NCI-H345 (cell line): ENCODE measurements around the gene MKRN2OS.
A peak's percentile ranks its signal among the peaks of the same experiment; 100 is the strongest.
"Not testable (repeated sequence)": the region's sequence is repeated elsewhere in the genome, so short reads cannot be mapped to it uniquely, and the experiment has no call there.

ENCODE experiments used
- DNase-seq: peaks from one replicate; lab custom pipeline; 2025; lab: John Stamatoyannopoulos, UW

Gene MKRN2OS

DNA sequence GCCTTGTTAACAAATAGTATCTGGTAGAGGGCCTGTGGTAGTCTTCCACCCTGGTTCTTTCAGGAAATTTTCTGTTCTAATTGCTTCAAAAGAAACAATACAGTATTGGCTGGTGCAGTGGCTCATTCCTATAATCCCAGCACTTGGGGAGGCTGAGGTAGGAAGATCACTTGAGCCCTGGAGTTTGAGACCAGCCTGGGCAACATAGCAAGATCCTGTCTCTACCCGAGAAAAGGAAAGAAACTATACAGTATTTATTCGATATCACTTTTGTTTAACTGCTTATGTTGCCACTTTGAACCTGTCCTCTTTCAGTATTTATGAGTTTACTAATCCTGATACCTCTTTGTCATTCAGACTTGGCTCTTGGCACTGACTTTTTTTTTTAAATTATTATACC, 16.1 kb upstream of the MKRN2OS start:
- DNase-seq: no peak

DNA sequence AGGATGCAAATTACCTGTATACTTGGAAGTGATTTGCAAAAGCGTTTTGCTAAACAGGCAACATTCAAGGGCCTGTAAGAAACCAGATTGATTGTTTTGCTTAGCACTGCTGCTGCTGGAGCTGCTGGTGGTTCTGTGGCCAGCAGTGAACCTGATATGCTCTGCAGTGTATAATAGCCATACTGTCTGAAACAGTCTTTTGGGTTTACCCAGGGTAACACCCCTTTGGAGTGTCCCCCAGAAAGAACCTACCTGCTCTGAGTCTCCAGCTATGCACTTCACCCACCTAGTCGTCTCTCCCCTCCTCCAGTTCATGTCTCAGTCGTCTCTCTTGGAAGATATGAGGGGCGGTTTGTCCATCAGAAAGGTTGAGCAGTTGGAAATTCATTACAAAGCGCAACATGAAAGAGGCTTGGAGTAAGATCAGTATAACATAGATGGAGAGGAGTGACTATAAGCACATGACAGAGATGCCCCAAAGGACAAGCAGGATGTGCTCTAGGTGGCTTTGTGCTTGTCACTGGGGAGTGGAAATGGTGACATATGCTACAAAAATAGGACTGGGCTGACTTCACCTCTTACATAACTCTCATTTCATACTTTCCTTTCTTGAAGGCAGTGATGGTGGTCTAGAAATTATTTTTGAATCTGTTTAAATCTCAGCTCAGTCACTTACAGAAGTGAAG, 15.3 kb upstream of the MKRN2OS start:
- no peak for DNase-seq

DNA sequence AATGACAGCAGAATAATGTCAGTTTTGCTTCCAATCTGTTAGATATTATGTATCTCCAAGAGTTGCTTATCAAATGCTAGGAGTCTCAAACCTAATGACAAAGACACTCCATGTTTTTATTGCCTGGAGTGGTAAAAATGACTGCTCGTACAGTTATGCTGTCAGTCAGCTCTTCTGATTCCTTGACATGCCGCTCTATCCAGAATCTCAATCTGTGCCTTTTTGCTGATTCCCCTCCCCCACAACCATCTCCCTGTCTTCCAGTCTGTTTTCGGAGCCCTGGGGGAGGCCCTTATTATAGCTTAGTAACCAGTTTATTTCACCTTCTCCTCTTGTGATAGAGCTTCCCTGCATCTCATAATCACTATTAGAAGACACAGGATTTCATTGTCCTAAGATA, 14.2 kb upstream of the MKRN2OS start:
- no peak for DNase-seq

DNA sequence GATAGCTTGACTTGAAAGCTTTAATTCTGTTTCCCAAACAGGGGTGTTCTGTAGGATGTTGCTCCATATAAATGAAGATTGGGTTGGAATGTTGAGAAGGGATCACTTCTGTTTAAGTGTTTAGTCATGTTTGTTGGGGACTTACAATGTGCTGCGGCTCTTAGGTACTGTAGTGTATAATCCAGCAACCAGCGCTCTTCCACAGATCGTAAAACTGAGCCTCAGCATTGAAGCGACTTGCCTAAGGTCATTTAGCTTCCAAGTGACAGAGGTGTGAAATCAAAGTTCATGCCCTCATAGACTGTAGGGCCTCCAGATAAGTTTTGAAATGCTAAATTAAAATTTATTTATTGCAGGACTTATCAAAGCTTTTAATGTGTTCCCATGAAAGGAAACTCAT, 13.4 kb upstream of the MKRN2OS start:
- DNase-seq: no peak

DNA sequence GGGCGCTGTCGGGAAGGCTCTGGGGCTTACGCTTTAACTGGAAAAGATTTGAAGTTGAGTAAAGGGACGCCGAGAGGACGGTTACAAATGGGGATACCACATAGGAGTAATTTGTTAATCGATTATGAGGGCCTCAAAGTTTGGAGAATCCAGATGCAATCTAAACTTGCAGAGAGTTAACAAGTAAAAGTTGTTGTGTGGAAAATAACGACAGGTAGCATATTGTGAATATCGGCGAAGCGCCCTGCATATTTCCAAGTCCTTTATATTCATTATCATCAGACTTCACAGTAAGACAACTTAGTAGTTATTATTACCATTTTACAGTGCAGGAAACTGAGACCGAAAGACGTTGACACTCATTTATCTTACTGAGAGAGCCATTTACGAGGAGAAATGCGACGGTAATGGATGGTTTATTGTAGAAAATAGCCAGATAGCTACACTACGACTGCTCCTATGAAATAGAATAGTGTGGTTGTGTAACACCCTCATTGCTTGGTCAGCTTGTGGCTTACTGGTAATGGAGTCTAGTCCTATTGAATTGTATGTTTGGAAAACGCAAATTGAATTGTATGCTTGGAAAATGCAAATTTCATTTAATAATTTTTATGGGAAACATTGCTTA, 12.3 kb upstream of the MKRN2OS start:
- DNase-seq: no peak

DNA sequence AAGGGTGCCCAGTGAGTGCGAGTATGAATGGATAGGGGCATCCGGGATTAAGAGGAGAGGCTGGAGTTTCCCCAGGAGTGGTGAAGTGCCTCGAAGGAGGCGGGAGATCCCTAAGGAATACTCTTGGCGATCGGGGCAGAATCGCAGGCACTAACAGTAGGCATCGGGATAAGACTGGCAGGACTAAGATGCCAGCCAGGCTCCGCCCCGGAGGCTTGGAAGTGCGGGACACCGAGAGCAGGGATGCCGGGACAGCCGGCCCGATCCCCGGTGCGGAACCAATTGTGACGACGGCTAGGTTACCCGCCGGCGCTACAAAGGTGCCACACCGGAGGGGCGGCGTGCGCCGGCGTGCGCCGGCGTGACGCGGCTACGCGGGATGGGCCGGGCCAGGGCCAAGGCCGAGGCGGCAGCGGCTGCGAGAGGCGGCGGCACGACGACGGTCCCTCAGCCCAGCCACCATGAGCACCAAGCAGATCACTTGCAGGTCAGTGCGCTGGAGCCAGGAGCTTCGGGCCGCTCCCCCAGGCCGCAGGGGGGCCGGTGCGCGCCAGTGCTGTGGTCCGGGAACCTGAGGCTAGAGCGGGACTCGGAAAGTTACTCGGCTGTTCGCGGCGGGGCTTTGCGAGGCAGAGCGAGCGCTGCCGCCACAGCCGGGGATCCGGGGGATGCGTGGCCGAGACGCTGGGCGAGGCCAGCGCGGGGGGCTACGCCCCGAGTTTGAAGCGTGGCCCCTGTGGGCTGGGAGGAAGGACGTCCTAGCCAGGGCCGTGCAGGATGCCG, 11.6 kb upstream of the MKRN2OS start, which contains the start of gene MKRN2:
Gene MKRN2, plus strand, starts transcription at position 398 of the 783 bp plus-strand sequence. Its CDS starts 64 bp downstream, at position 462.
- peak; percentile 82 for DNase-seq

DNA sequence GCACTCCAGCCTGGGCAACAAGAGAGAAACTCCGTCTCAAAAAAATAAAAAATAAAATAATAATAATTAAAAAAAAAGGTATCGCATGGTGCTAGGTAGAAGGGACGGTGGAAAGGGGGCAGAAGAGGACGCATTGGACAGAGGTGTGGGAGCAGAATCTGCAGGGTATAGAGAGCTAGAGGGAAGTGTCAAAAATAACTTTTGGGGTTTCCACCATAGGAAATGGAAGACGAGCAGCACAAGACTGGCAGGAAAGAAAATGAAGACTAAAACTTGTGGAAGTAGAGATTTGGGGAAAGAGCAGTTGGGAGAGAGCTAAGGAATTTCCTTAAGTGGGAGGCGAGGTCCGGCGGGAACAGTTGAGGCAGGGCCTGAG, 11.0 kb upstream of the MKRN2OS start:
- no peak for DNase-seq

DNA sequence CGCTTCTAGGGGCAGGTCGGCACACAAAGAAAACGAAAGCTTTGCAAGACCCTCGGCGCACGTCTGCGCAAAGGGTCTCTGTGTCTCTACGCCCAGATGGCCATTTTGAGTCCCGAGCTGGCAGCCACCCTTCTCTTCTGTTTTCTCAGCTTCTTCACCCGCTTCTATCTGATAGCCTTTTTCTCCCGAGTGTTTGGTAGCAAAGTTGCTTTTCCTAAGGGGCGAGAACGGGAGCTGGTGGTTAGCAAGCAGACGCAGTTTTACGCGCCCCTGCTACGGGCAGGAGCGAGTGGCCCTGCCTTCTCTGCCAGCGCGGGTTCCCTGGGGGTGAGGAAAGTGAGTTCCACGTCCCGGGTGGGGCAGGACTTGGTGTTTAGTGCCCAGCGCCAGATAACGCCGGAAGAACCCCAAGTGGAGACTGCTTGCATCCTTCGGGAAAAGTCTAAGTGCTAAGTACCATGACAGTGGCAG, 8.7 kb upstream of the MKRN2OS start:
- DNase-seq: peak; percentile 25

DNA sequence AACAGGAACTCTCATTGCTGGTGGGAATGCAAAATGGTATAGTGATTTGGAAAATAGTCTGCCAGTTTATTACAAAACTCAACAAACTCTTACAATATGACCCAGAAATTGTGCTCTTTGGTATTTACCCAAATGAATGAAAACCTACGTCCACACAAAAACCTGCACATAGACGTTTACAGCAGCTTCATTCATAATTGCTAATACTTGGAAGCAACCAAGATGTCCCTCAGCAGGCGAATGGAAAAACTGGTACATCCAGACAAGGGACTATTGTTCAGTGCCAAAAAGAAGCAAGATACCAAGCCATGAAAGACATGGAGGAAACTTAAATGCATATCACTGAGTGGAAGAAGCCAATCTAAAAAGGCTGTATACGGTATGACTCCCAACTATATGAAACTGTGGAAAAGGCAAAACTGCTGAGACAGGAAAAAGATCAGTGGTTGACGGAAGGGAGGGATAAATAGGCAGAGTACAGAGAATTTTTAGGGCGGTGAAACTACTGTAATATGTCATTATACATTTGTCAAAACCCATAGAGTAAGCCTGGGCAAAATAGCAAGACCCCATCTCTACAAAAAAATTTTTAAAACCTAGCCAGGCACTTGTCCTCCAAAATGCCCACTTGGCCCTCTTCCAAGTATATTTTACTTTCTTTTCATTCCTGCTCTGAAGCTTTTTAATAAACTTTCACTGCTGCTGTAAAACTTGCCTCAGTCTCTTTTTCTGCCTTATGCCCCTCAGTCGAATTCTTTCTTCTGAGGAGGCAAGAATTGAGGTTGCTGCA, 4.9 kb upstream of the MKRN2OS start:
- no peak for DNase-seq

DNA sequence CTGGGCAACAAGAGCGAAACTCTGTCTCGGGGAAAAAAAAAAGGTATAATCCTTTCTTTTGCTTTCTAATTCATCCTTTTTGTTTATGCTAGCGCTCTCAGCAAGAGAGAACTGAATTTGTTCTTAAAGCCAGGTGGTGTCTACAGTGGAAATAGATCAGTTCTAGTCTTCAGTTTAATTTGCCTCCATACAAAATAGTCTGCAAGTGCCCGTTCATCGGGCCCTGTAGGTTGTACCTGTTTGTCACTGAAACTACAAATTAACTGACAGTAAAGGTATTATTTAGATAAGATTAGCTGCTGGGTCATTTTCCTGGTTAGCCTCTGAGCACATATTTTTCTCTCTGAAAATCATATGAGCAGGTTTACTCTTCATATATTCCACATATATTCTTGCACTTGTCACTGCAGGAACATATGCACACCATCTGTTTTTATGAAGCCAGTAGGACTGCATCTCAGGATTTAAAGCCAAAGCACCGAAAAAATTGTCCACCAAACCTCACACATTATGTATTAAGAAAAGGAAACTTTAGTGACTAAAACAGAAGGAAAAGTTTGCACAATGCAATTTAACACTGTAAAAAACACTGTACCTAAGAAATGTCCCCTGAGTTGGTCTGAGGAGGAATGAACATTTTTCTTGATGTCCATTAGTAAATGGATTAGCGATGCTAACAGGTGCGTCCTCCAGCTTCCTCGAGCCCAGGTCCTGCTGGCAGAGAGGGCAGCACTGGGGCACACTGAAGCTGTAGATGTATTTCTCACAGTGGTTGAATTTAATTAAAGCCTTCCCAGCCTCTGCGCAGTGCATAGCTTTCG, 437 bp downstream of the MKRN2OS start:
- no peak for DNase-seq

DNA sequence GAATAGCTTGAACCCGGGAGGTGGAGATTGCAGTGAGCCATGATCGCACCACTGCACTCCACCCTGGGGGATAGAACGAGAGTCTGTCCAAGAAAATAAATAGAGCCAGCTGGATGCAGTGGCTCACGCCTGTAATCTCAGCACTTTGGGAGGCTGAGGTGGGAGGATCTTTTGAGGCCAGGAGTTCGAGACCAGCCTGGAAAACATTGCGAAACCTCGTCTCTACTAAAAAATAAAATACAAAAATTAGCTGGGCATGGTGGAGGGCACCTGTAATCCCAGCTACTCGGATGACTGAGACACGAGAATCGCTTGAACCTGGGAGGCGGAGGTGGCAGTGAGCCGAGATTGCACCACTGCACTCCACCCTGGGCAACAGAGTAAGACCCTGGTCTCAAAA, 1.8 kb downstream of the MKRN2OS start:
- DNase-seq: not testable (repeated sequence)

DNA sequence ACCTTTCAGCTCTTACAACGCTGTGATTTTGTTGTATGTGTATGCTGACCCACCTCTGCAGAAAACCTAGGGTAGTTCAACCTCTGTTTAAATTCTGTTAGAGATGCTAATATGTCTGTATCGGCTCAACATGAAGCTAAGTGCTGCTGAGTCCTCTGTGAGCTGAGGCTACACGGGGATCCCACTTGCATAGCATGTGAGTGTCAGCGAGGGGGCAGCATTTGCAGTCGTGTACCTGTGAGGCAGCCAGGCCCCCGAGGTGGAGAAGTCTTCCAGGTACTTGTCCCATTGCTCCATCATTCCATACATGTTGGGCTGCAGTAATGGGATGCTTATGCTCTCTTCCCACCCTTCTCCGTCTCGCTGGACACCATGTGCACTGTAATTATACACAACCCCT, 3.7 kb downstream of the MKRN2OS start:
- DNase-seq: no peak

DNA sequence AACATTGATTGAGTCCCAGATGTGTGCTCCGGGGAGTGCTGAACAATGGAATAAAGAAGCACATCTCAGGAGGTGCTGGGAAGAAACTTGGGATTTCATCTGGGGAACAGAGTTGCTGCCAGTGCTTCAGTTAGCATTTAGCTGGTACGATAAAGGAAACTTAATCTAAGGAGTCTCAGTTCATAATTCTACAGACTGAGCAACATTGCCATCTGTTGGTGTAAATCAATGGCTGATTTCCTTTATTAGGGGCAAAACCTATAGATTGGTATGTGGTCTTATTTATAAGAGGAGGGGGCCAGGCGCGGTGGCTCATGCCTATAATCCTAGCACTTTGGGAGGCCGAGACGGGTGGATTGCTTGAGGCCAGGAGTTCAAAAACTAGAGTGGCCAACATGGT, 8.9 kb downstream of the MKRN2OS start:
- no peak for DNase-seq

DNA sequence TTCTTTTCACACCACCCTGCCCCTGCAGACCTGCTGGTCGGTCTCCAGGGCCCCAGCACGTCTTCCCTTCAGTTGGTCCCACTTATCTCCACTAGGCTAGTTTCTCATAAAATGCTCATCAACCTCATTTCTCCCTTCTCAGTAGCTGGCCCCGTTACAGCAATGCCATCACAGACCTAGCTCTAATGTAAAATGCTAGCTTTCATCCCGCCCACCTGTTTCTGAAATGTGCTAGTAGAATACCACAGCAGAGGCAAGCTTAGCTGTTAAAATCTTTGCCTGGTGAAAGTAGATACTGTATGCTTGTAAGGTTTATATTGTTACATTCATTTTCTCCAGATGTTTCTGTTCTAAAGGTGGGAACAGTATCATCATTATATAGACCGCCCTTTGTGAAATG, 13.1 kb downstream of the MKRN2OS start:
- DNase-seq: no peak

DNA sequence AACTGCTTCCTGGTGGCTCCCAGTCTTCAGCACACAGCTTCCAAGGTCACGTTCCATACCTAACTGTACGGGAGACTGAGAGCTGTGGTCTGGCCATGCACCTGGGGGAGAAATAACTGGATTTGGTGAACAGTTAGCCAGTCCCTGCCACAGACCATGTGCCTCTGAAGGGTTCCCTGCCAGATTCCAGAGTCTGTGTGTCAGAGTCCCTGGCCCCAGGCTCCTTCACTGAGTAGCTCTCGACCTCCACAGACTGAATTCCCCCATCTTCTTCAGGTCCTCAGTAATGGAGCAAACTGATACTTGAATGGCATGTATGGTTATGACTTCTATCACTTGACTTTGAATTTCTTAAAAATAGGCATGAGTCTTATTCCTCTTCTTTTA, 17.5 kb downstream of the MKRN2OS start:
- no peak for DNase-seq

DNA sequence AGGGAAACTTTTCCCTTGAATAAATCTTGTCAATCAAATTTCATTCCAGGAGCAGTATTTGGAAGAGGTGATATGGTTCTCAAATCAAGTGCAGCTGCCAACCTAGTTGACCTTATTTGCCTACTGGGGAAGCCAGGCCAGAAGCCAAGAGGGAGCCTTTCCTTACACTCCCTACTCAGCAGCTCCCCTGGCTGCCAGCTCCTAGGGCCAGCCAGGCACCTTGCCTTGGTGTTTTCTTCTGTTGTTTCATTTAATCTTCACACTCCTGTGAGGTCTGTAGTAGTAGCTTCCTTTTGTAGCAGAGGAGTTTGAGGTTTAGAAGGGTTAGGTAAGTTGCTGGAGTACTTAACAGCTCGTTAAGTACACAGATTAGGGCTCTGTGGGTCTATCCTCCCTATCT, 22.6 kb downstream of the MKRN2OS start:
- DNase-seq: no peak

DNA sequence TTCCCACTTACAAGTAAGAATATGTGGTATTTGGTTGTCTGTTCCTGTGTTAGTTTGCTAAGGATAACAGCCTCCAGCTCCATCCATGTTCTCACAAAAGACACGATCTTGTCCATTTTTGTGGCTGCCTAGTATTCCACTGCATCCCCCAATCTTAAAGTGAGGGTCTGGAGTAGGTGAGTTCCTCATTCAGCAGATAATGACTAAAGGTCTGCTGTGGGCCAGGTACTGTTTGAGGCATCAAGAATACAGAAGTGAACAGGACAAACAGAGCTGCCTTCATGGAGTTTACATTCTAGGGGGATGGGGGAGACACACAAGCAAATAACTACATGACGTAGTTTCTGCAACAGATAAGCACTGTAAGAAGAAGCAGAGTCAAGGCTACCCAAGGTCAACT, 24.3 kb downstream of the MKRN2OS start:
- no peak for DNase-seq

DNA sequence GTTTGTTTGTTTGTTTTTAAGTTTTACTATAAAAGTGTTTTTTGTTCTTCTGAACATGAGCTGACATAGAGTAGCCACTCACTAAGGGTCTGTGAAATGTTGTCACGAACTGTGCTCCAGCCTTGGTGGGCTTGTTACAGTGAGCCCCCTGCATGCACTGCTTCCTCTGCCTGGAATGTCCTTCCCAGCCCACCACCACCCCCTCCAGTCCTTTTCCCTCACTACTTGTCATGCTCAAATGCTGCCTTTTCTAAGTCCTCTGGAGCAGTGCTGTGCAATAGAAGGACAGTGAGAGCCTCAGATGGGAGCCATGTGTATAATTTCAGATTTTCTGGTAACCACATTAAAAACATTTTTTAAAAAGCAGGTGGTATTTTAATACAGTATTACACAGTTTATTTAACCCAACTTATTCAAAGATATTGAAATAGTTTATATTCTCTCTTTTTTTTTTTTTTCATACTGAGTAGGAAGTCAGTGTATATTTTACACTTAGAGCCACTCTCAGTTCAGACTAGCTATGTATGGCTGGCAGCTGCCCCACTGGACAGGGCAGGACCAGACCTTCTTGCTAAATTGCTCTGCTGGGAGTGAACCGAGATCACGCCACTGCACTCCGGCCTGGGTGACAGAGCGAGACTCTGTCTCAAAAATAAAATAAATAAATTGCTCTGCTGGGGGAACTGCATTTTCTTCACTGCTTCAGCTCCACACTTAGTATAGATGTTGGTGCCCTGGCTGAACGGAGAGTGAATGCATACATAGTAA, 26.9 kb downstream of the MKRN2OS start:
- no peak for DNase-seq

DNA sequence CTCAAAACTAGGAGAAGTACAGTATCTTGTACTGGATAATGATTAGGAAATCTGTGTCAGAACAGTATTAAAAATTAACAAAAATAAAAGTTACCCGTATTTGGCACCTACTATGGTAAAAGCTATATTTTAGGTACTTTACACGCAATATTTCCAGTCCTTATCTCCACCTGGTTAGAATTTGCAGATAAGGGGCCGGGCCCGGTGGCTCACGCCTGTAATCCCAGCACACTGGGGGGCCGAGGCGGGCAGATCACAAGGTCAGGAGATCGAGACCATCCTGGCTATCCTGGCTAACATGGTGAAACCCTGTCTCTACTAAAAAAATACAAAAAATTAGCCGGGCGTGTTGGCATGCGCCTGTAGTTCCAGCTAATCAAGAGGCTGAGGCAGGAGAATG, 28.4 kb downstream of the MKRN2OS start:
- no peak for DNase-seq

DNA sequence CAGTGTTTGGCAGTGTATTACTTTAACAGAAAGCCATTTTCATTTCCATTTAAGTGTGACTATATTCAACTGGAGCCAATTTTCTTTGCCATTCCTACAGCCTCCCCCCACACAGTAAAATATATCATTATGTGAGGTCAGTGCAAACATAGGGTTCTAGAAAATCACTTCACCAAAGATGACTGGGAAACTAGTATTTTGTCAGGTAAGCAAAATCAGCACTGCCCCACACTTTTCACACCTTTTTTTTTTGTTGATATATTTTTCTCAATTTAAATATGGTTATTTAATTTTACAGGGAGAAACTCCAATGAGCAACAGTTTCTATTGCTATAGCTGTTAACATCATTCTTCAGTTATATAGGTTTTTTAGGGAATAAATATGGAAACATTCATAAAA, 29.7 kb downstream of the MKRN2OS start:
- DNase-seq: no peak
